ENCODE results near the gene FMNL1.

FMNL1 gene

DNA sequence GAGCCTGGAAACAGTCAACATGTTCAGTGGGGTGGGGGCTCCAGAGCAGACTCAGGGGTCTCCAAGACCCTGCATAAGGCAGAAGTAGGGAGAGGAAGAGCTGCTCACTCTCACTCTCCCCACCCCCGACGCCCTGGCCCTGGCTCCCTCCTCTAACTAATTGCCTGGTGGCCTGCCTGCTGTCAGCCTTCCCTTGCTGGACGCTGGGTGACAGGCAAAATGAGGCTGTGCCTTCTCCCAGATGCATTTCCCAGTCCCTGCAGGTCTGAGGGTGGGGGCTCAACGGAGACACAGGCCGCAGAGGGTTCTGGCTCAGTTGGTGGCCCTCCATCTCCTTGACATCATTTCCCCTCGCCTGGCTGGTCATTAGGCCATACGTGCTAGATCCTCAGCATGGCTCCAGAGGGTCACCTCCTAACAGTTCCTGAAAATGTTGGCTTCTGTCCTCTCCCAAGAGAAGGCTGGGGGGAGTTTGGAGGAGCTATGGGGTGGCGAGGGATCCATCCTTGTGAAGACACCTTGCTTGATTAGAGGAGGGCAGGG is 1.4 kb downstream of the FMNL1 start:
- no peak for DNase-seq

DNA sequence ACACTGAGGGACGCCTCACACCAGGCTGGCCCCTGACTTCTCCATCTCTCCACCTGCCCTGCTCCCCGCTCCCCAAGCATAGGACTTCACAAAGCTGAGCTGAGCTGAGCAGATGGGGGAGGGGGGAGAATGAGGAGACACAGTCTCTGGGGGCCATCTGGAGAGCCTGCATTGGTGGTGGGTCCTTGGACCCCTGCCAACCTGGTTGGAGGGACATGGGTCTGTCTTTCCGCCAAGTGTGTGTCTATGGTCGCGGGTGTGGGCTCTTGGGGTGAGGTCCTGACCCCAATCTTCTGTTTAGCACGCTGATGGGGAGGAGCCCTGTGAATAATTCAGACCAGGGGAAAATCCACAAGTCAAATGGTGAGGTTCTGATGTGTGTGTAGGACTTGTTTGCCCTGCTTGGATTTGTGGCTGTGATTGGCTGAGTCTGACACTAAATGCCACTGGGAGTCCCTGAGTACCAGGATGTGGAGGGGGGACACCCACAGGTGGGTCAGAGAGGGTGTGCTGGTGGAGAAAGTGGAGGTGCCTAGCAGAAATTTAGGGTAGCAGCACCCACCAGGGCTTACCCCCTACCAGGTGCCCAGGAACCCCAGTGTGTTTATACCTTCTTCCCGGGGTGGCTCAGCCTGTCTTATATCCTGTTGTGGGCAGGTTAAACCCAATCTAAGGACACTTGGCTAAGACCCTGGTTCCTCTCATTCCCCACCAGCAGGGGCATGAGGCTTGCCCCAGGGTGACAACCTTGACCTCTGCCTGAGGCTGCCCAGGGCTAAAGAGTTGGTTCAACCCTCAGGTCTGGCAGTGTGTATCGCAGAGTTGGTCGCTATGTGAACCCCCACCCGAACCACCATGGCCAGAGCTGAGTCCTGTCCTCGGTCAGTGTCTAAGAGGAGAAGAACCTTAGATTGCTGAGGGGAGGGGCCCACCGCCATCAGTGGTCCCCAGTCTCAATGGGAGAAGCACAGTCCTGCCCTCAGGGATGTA is 2.1 kb downstream of the FMNL1 start:
- DNase-seq, result peak; percentile 78

DNA sequence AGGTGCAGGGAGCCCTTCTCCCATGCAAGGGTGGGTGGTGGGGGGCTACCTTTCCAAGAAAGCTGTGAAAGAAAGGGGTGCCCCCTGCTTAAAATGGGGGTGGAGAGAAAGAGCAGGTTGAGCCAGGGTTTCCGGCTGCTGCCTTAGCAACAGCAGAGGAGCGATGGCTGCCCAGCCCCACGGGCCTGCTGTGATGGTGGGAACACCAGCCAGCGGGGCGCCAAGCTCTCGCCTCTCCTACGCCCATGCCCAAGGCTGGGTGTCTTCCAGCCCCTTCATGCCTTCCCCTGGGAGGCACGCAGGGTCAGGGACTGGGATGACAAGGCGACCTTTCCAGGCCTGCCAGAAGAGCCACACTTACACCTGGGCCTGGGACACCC is 3.0 kb downstream of the FMNL1 start:
- DNase-seq, result peak; percentile 62

DNA sequence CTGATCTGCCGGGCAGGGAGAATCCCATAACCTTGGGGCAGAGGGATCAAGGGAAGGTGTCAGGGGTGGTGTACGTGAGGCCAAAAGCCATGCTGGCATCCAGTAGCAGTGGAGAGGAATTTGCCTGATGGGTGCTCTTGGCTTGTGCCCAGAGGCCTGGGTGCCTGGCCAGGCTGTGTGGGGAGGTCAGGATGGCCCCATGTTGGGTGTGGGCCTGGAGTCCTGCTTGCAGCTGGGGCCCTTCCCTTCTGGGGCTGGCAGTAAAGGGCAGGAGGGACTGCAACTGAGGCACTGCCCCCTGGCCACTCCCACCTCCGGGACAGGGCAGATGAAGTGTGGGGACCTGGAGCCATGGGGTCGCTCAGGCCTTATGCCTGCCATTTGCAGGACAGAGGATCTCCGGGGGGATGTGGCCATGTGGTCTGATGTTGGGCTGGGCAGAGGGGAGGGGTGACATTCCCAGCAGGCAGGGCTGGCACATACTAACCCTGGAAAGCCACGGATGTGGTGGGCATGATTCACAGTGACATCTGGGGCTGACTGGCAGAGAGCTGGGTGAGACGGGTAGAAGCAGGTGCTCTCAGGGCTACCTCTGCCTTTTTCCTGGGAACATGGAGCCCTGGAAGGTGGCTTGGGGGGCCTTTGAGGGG is 3.5 kb downstream of the FMNL1 start:
- peak; percentile 73 for DNase-seq

DNA sequence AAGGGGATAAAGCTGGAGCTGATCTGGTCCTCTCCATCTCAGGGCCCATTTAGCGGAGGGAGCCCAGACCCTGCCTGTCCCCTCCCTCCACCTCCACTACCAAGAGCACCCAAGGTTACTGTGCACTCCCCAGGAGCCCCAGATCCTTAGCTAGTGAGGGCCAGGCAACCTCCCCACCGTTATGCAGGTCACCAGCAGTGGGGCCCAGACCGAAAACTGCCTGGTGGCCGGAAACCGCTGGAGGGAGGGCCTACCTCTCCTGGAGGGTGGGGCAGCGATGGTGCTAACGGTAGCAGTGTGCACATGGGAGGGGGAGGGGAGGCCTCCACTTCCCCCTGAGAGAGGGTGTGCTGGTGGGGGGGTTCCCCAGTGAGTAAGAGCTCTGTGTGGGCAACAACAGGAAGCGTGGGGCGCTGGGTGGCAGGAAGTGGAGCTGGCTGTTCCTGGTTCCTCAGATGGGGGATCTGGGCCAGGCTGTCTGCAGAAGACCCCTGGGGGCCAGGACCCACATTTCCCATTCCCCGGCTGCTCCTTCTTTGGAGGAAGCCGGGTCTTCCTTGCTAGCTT is 4.4 kb downstream of the FMNL1 start:
- DNase-seq, result peak; percentile 99

DNA sequence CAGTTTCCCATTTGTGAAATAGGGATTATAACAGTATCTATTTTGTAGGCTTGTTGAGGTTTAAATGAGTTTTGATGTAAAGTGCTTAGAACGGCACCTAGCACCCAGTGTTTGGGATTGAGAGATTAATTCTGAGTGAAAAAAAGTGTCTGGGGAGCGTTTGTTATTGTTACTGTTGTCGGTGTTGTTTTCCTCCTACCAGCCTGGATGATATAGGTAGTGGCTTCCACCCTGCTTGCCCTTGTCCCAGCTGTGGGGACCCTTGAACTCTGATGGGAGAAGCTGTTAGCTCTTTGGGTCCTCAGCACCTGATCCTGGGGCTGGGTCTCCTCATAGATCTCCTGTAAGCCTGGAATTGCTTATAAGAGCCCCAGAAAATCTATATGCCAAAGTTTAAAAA is 4.9 kb downstream of the FMNL1 start:
- DNase-seq, result no peak

DNA sequence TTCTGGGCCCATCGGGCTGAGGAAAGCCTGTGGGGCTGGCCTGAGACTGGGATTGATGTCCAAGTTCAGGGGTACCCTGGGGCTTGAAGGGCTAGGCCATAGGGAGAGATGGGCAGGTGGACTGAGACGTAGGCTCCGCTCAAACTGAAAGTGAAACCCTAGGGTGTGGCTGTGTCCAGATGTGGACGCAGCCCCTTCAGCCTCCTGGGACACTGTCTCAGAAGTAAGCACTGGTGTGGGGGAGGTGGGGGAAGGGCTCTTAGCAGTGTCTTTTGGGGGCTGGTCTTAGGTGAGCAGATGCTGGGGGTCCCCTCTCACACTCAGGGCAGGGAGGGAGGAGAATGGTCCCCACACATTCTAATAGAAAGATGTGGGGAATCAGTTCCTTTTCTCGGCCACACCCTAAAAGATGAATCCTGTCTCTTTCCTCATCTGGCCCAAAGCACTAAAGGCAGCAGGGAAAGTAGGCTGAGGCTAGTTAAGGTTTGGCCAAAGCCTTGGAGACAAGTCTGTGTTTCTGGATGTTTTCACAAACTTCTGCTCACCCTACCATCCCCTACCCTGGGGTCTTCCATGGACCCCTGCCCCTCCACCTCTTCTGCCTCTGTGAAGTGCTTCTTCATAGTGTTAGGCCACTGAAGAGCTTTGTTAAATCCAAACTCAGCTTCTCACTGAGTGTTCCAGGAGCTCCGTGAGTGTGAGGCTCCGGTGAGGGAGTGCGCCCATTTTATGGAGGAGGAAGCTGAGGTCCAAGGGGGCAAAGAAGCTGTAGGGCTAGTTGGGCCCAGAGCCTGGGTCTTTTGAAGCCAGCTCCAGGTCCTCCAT is 5.6 kb downstream of the FMNL1 start:
- DNase-seq, result peak; percentile 42

DNA sequence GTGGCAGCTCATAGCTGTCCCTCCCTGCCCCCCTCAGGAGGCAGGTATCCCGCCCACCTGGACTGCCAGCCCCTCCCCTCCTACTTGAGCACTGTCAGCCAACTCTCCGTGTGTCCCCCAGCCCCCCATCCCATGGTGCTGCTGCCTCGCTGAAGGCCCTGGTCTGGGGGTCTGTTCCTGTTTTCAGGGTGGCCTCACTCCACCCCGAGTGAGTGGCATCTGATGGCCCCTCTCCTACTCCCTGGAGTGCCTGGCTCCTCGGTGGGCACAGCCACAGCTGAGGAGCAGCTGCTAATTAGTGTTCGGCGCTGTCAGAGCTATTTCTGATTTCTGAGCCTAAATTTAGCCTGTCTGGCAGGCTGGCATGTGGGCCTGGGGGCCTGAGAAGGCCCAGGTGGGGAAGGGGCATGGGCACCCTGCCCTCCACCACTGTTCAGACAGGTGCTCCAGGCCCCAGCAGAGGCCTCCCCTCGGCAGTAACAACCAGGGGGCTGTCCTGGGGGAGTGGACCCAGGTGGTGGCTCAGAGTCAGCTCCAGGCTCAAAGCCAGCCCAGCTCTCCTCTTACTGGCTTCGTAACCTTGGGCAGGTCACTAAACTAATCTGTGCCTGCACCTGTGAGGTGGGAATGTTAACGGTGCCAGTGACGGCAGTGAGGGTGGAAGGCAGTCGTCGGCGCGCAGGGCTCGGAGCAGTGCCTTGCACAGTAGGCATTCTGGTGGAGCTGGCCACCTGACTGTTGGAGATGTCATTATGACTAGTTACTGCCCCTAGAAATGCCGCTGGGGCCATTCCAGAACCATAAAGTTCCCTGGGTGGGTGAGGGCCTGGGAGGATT is 6.5 kb downstream of the FMNL1 start:
- peak; percentile 60 for DNase-seq

DNA sequence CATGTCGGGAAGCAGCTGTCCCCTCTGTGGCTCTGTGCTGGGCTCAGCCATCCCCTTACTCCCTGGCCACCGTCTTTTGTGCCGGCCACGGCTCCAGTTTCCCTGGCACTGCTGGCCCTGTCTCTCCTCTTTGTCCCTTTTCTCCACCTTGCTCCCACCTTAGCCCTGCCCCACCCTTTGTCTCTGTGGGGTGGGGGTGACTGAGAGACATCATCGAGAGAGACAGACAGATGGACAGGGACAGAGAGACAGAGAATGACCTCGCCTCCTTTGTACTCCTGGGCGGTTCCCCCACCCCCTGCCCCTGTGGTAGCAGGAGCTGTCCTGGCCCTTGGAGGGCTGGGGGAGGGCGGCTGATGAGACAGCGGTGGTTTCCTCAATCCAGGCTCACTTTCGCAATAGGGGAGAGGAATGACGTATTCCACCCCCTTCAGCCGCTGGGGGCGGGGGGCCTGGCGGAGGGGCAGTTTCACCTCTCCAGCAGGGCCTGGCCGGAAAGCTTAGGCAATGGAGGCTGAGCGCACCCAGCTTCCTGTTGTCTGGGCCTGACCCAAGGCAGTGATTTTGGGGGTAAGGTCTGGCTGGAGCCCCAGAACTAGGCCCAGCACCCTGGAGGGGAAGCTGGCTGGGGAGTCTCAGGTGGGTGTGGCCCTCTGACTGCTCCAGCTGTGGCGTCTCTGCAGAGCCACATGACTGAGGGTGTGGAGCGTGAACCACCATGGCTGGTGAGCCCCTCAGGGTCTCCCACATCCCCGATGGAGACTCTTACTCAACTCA is 7.3 kb downstream of the FMNL1 start:
- DNase-seq, result peak; percentile 93

DNA sequence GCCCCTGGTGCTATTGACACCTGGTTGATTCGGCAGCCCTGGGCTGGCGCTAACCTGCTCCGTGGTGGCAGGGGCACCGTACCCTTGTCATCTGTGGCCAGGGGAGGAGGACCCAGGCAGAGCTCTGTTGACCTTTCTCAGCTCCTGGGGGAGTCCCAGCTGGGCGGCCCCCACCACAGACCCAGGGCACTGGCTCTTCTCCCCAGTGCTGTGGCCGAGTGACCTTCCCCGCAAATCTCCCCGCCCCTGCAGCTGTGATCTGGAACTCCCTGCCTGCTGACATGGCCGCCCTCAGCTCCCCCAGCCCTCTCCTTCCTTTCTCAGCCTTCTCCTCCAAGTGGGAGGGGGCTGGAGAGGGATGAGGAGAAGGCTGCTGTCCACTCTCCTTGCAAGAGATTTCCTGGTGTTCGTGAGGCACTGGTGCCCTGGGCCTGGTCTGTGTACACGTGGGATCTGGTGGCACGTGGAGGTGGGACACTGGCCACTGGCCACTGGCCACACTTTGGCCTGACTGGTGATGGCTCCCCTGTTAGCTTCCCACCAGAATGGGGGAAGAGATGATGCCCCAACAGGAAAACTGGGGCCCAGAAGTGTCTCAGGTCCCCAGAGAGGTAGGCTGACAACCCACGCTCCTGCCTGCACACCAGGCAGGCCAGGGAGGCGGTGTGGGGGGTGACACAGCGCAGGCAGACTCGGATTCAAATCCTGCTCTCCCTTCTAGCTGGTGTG is 8.2 kb downstream of the FMNL1 start:
- DNase-seq, result peak; percentile 66

DNA sequence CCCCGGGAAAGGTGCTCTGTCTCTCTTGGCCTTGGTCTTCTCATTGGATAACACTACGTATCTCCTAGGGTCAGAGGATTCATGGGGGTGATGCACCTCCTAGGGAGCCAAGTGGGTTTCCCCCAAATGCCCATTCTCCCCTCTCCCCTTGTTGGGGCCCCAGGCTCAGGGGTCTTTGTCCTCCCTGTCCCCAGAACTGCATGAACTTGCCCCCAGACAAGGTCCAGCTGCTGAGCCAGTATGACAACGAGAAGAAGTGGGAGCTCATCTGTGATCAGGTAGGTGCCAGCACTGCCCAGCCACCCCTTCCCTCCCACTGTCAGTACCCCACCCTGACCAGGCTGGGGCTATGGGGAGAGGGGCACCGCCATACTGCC is 8.7 kb downstream of the FMNL1 start:
- no peak for DNase-seq

DNA sequence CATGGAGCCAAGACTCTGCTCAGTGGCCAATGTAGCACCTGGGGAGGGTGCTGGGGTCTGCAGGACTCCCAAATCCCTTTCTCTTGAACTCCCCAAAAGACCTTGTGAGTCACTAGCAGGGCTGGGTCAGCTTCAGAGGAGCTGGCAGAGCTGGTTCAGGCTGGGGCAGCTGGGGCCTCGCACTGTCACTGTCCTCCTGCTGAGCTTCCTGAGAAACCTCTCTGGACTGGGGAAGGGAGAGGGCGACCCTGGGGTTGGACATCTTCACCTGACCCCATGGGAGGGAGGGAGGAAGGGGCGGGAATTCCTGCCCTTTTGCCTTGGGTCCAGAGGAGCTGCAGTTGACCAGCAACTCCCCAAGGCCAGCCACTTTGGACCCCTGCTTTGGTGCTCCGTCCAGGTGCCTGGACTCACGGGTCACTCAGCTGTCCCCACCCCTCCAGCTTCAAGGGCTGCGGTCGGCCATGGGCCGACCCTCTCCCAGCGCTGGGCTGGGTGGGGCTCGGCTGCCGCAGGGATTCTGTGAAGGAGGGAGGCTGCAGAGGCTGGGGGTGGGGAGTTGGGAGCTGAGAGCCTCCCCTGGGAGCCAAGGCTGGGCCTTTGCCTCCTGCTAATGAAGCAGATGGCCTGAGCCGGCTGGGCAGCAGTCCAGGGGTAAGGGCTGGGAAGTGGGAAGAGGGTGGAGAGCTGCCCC is 9.2 kb downstream of the FMNL1 start:
- DNase-seq, result peak; percentile 31

DNA sequence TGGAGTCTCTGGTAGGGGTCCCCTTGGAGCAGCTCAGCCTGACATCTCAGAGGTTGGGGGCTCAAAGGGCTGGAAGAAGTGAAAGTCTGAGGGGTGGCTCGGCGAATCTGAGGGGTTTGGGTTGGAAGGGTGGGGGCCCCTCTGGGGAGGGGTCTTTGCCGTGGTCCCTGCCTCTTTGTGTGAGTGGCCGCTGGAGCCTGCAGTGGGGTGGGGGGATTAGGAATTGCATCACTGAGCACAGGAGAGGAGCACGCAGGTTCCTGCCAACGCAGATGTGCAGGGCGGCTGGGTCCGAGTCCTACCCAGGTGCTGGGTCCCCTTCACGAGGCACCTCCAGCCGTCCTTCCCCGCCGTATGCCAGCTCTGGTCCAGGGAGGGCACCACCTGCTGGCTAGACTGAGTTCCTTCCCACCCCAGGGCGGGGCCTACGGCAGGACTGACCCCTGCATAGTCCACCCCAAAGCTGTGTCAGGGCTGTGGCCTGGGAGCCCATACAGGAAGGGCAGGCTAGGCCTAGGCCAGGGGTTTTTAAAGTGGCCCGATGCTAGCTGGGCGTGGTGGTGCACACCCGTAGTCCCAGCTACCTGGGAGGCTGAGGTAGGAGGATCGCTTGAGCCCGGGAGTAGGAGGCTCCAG is 9.9 kb downstream of the FMNL1 start:
- DNase-seq, result peak; percentile 49

DNA sequence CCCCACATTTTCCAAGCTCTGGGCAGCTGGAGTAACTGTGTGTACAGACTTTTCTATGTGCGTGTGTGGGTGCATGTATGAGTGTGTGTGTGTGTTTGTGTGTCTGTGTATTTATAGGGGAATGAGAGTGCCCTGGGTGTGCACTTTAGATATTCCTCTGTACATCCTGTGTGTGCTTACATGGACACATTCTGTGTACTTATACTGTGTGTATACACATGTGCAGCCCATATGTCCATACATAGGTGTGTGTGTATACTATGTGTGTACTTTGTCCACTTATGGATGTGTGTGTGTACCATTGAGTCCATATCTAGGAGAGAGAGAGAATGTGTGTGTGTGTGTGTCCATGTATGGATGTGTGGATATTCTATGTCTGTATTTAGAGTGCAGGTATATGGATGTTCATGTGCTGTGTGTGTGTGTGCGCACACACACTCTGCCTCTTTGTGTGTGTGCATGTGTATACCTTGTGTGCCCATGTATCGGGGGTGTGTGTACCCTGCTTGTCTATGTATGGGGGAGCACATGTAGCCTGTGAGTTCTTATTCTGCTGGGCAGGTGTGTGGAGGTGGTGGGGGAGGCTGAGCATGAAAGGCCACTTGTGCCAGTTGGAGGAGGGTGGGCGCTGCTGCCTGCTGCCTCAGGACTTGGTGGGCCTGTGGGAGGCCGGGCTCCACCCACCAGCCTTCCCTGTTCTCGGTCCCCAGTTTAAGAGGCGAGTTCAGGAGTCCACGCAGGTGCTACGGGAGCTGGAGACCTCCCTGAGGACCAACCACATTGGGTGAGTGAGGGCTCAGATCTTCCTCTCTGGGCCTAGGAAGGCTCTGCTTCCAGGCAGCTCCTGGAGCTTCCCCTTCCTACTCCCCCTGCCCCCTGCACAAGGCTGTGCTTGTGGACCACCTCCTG is 11.1 kb downstream of the FMNL1 start:
- no peak for DNase-seq

DNA sequence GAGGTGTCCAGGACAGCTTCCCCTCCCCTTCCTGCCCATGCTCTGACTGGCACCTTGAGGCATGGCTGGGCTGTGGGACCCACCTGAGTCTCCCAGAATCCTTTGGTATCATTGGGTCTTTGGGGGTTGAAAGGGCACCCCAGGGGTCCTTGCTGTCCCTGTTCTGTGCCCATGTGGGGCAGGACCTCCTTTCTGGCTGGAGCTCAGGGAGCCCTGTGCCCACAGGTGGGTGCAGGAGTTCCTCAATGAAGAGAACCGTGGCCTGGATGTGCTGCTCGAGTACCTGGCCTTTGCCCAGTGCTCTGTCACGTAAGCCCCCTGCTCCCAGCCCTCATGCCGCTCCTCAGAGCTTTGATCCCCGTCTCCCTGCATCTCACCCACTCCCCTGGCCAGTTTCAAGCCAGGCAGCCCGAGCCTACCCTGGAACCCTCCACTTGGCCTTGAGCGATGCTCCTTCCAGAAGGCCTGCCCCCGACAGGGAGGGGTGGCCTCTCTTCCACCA is 11.8 kb downstream of the FMNL1 start:
- no peak for DNase-seq

DNA sequence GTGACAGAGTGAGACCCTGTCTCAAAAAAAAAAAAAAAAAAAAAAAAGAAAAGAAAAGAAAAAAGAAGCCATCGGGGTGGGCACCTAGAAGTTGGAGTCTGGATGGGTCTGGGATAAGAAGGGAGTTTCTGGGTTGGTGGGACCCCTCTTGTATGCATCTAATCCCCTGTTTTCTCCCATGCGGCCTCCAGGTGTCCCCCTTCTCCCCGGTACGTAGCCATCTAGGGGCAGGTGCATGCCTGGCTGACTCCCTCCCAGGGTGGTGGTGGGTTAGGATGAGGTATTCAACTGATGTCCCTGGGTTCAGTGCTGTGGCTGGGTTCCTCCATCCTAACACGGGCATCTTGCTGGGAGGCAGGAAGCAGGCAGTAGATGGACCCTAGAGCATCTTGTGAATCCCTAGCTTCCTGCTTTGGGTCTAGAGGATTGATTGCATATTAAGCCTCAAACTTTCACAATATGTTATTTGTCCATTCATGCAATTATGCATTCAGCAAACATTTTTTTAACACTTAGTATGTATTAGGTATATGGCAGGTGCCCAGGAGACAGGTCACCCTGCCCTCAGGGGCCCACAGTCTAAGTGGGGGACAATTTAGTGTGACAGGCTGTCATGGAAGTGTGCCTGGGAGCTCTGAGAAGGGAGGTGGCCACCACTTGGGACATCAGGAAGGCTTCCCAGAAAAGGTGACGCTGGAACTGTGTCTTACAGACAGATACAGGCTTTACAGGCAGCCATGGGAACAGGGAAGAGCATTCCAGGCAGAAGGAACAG is 13.1 kb downstream of the FMNL1 start:
- DNase-seq, result peak; percentile 57

All from stimulated activated CD4-positive, alpha-beta T cell treated with anti-CD3 and anti-CD28 coated beads, Interleukin-15, amount 100 ng/mL, for 24 hours (primary cell).